ENCODE data around the gene DMRTC1.
"Not testable (repeated sequence)": the region's sequence is repeated elsewhere in the genome, so short reads cannot be mapped to it uniquely, and the experiment has no call there.

Gene DMRTC1

GRCh38 chrX:72943819-72944169, at the start of gene DMRTC1:
TSS of gene DMRTC1 (minus strand) at chrX:72943837. CDS start at chrX:72875694, 68,143 bp downstream.
- not testable (repeated sequence) for H3K27ac ChIP-seq

GRCh38 chrX:72980894-72981469, 37.3 kb upstream of the DMRTC1 start:
- not testable (repeated sequence) for H3K27ac ChIP-seq

GRCh38 chrX:72974885-72975284, 31.2 kb upstream of the DMRTC1 start:
- H3K27ac ChIP-seq, result not testable (repeated sequence)

- not testable (repeated sequence) for H3K27ac ChIP-seq
These were observed 28.2 kb upstream of the DMRTC1 start for GRCh38 chrX:72971859-72972258.

GRCh38 chrX:72959971-72960370, 16.3 kb upstream of the DMRTC1 start:
- H3K27ac ChIP-seq, result not testable (repeated sequence)

GRCh38 chrX:72943035-72943818, 410 bp downstream of the DMRTC1 start:
- H3K27ac ChIP-seq, result not testable (repeated sequence)

- not testable (repeated sequence) for H3K27ac ChIP-seq
These were observed 1.4 kb downstream of the DMRTC1 start for GRCh38 chrX:72942272-72942671.

GRCh38 chrX:72937906-72938305, 5.7 kb downstream of the DMRTC1 start, which contains the start of gene FAM236A:
TSS of gene FAM236A (plus strand) at chrX:72938206. CDS start at chrX:72938263, 57 bp downstream.
- H3K27ac ChIP-seq, result not testable (repeated sequence)

GRCh38 chrX:72936882-72937455, 6.7 kb downstream of the DMRTC1 start:
- H3K27ac ChIP-seq, result not testable (repeated sequence)

GRCh38 chrX:72936455-72936854, 7.2 kb downstream of the DMRTC1 start:
- not testable (repeated sequence) for H3K27ac ChIP-seq

- H3K27ac ChIP-seq, result not testable (repeated sequence)
These were observed 11.4 kb downstream of the DMRTC1 start for GRCh38 chrX:72932283-72932682.

GRCh38 chrX:72916096-72916495, 27.5 kb downstream of the DMRTC1 start:
- not testable (repeated sequence) for H3K27ac ChIP-seq

- not testable (repeated sequence) for H3K27ac ChIP-seq
These were observed 31.3 kb downstream of the DMRTC1 start, which contains the start of gene FAM236C for GRCh38 chrX:72912315-72912714. TSS of gene FAM236C (plus strand) at chrX:72912615. CDS start at chrX:72912715, 100 bp downstream.

- not testable (repeated sequence) for H3K27ac ChIP-seq
These were observed 53.9 kb downstream of the DMRTC1 start for GRCh38 chrX:72889740-72890139.

GRCh38 chrX:72882898-72883297, 60.7 kb downstream of the DMRTC1 start:
- H3K27ac ChIP-seq, result not testable (repeated sequence)

GRCh38 chrX:72837532-72837931, 106.1 kb downstream of the DMRTC1 start:
- H3K27ac ChIP-seq, result not testable (repeated sequence)

- H3K27ac ChIP-seq, result not testable (repeated sequence)
These were observed 112.9 kb downstream of the DMRTC1 start for GRCh38 chrX:72830701-72831100.
